Stimulated activated naive CD8-positive, alpha-beta T cell treated with anti-CD3 and anti-CD28 coated beads, Interleukin-15, amount 100 ng/mL, for 72 hours (primary cell): Measurements from ENCODE around the gene LCAT.
A peak's percentile ranks its signal among the peaks of the same experiment; 100 is the strongest.

ENCODE experiments used
- ATAC-seq: fragments of 150-1000 bp; cut with Tn5 transposase; 2 replicates; pipeline ENCODE4 v1.10.0; 2021; ENCODE audit warnings: mild to moderate bottlenecking, moderate library complexity
- DNase-seq, 2 donors: peaks; one replicate each; pipeline ENCODE4 v3.0.0; 2021 to 2022
- H3K27ac Mint-ChIP-seq, 2 donors: one replicate each; pipeline ENCODE4 v1.8.0; 2022; ENCODE audit warnings: mild to moderate bottlenecking in 2 of 2, mixed read lengths in 2 of 2, moderate library complexity in 2 of 2
- H3K27me3 Mint-ChIP-seq: one replicate; pipeline ENCODE4 v1.8.0; 2022; ENCODE audit warnings: mixed read lengths
- H3K4me1 Mint-ChIP-seq: one replicate; pipeline ENCODE4 v1.8.0; 2022; ENCODE audit warnings: mild to moderate bottlenecking, mixed read lengths
- H3K4me3 Mint-ChIP-seq, 2 donors: one replicate each; pipeline ENCODE4 v1.8.0; 2022; ENCODE audit warnings: mild to moderate bottlenecking in 2 of 2, mixed read lengths in 2 of 2, moderate library complexity in 1 of 2
- H3K9me3 Mint-ChIP-seq, 2 donors: one replicate each; pipeline ENCODE4 v1.8.0; 2022; ENCODE audit warnings: mixed read lengths in 2 of 2

Gene LCAT

GRCh38 chr16:67931712-67932461 lies 12.0 kb downstream of the LCAT start, which contains the start of gene CTRL:
Gene CTRL (minus strand): TSS chr16:67931862. CDS start chr16:67931852, 10 bp downstream.
- Mint-ChIP-seq H3K9me3 (no peaks in the 10 kb centered on the region), H3K27me3 (no peaks in the 10 kb centered on the region), H3K4me1 (peaks cover 33% of the 10 kb centered on the region), H3K4me3 (no peak within 1 kb of the TSS), H3K27ac (peak within 1 kb of the TSS; percentile 37 to 69)
- ATAC-seq (no peak), DNase-seq (no peak)

- Mint-ChIP-seq H3K27ac (peak overlapping the region in 1 of 2 donors; percentile 62), H3K9me3 (no peaks in the 10 kb centered on the region), H3K27me3 (no peaks in the 10 kb centered on the region), H3K4me3 (no peak overlapping the region), H3K4me1 (peaks cover 34% of the 10 kb centered on the region)
- no peak for DNase-seq
- no peak for ATAC-seq
These were observed 13.2 kb downstream of the LCAT start for GRCh38 chr16:67930678-67931211.

GRCh38 chr16:67930191-67930590 lies 13.7 kb downstream of the LCAT start:
- ATAC-seq: no peak
- no peaks in the 10 kb centered on the region for H3K27me3 Mint-ChIP-seq
- DNase-seq: no peak
- peak overlapping the region in 1 of 2 donors; percentile 76 for H3K27ac Mint-ChIP-seq
- H3K4me3 Mint-ChIP-seq: no peak overlapping the region
- H3K9me3 Mint-ChIP-seq: no peaks in the 10 kb centered on the region
- peaks cover 35% of the 10 kb centered on the region for H3K4me1 Mint-ChIP-seq

- ATAC-seq: peak; percentile 86
- H3K9me3 Mint-ChIP-seq: no peaks in the 10 kb centered on the region
These were observed 15.2 kb downstream of the LCAT start for GRCh38 chr16:67928561-67929364.

GRCh38 chr16:67928147-67928546 lies 15.8 kb downstream of the LCAT start:
- peak overlapping the region in 1 of 2 donors; percentile 93 for H3K27ac Mint-ChIP-seq
- H3K27me3 Mint-ChIP-seq: no peaks in the 10 kb centered on the region
- no peak overlapping the region for H3K4me3 Mint-ChIP-seq
- peak; percentile 3 for ATAC-seq
- no peaks in the 10 kb centered on the region for H3K9me3 Mint-ChIP-seq
- peak in 1 of 2 donors; percentile 24 for DNase-seq
- peaks cover 24% of the 10 kb centered on the region for H3K4me1 Mint-ChIP-seq

More at GRCh38 chr16:67928561-67929364, 15.2 kb downstream of the LCAT start:
- H3K4me1 Mint-ChIP-seq: peaks cover 26% of the 10 kb centered on the region
- no peaks in the 10 kb centered on the region for H3K27me3 Mint-ChIP-seq
- peak overlapping the region in 1 of 2 donors; percentile 93 for H3K27ac Mint-ChIP-seq
- peak; percentile 77 to 79 for DNase-seq
- H3K4me3 Mint-ChIP-seq: no peak overlapping the region

- Mint-ChIP-seq H3K9me3 (no peaks in the 10 kb centered on the region), H3K4me3 (no peak overlapping the region), H3K27me3 (no peaks in the 10 kb centered on the region), H3K4me1 (peaks cover 33% of the 10 kb centered on the region), H3K27ac (no peak overlapping the region)
- DNase-seq (no peak), ATAC-seq (no peak)
These were observed 16.6 kb downstream of the LCAT start for GRCh38 chr16:67927131-67927941.

- Mint-ChIP-seq H3K4me3 (no peak overlapping the region), H3K4me1 (peaks cover 43% of the 10 kb centered on the region), H3K9me3 (no peaks in the 10 kb centered on the region), H3K27ac (peak overlapping the region in 1 of 2 donors; percentile 76), H3K27me3 (no peaks in the 10 kb centered on the region)
- ATAC-seq (no peak), DNase-seq (no peak)
These were observed 17.7 kb downstream of the LCAT start for GRCh38 chr16:67926181-67926750.

- H3K4me3 Mint-ChIP-seq: no peak overlapping the region
- no peak for DNase-seq
- no peaks in the 10 kb centered on the region for H3K9me3 Mint-ChIP-seq
- no peaks in the 10 kb centered on the region for H3K27me3 Mint-ChIP-seq
- peak overlapping the region in 1 of 2 donors; percentile 25 for H3K27ac Mint-ChIP-seq
- no peak for ATAC-seq
- peaks cover 53% of the 10 kb centered on the region for H3K4me1 Mint-ChIP-seq
These were observed 19.6 kb downstream of the LCAT start for GRCh38 chr16:67924140-67924906.

GRCh38 chr16:67923414-67924116 lies 20.4 kb downstream of the LCAT start:
- H3K4me1 Mint-ChIP-seq: peaks cover 59% of the 10 kb centered on the region
- ATAC-seq (no peak), DNase-seq (no peak)
- no peak overlapping the region for H3K4me3 Mint-ChIP-seq
- no peaks in the 10 kb centered on the region for H3K9me3 Mint-ChIP-seq
- H3K27me3 Mint-ChIP-seq: no peaks in the 10 kb centered on the region
- H3K27ac Mint-ChIP-seq: peak overlapping the region in 1 of 2 donors; percentile 87

- H3K9me3 Mint-ChIP-seq: no peaks in the 10 kb centered on the region
- no peaks in the 10 kb centered on the region for H3K27me3 Mint-ChIP-seq
- H3K4me1 Mint-ChIP-seq: peaks cover 59% of the 10 kb centered on the region
- H3K27ac Mint-ChIP-seq: peak overlapping the region in 1 of 2 donors; percentile 87
- DNase-seq (no peak), ATAC-seq (no peak)
- H3K4me3 Mint-ChIP-seq: no peak overlapping the region
These were observed 21.2 kb downstream of the LCAT start for GRCh38 chr16:67922740-67923139.

GRCh38 chr16:67922221-67922620 lies 21.7 kb downstream of the LCAT start:
- Mint-ChIP-seq H3K27ac (peak overlapping the region; percentile 83 to 92), H3K27me3 (no peaks in the 10 kb centered on the region), H3K4me3 (no peak overlapping the region), H3K4me1 (peaks cover 64% of the 10 kb centered on the region), H3K9me3 (no peaks in the 10 kb centered on the region)
- DNase-seq: no peak
- ATAC-seq: no peak

- Mint-ChIP-seq H3K27me3 (no peaks in the 10 kb centered on the region), H3K27ac (peak overlapping the region; percentile 22 to 63), H3K4me1 (peaks cover 72% of the 10 kb centered on the region), H3K9me3 (no peaks in the 10 kb centered on the region), H3K4me3 (no peak overlapping the region)
- ATAC-seq (no peak), DNase-seq (no peak)
These were observed 24.2 kb downstream of the LCAT start for GRCh38 chr16:67919622-67920221.

GRCh38 chr16:67917852-67918236 lies 26.1 kb downstream of the LCAT start:
- Mint-ChIP-seq H3K4me1 (peaks cover 62% of the 10 kb centered on the region), H3K4me3 (no peak overlapping the region), H3K27ac (peak overlapping the region; percentile 14 to 97), H3K27me3 (no peaks in the 10 kb centered on the region), H3K9me3 (no peaks in the 10 kb centered on the region)
- ATAC-seq (peak; percentile 100), DNase-seq (peak in 1 of 2 donors; percentile 55)
